Liver (tissue), 9 donors: ENCODE data around the gene DPPA3. TPM values are rescaled to one million over a fixed set of nuclear protein-coding genes. Genes with fewer than 3 reads are reported as not detected.

Experiments
- DNase-seq: peaks from one replicate; pipeline ENCODE4 v3.0.0-alpha.2; 2017; ENCODE audit warnings: low spot score
- H3K27ac ChIP-seq, 2 donors: one replicate each; pipeline ENCODE4 v1.7.0; 2013; ENCODE audit warnings: inconsistent platforms in 2 of 2, low read length in 2 of 2, control low read depth in 1 of 2, low read depth in 1 of 2, mild to moderate bottlenecking in 1 of 2
- H3K27me3 ChIP-seq, 4 donors: one replicate each; pipeline versions ENCODE4 v1.6.1 to v1.7.0; 2013; ENCODE audit warnings: low read length in 3 of 4, inconsistent platforms in 1 of 4, mild to moderate bottlenecking in 1 of 4, moderate library complexity in 1 of 4; ENCODE audit not compliant: control insufficient read depth in 4 of 4, insufficient read depth in 4 of 4
- H3K36me3 ChIP-seq, 4 donors: one replicate each; pipeline versions ENCODE4 v1.6.1 to v1.7.0; 2013; ENCODE audit warnings: low read length in 3 of 4, mild to moderate bottlenecking in 3 of 4, low read depth in 1 of 4, moderate library complexity in 1 of 4; ENCODE audit not compliant: control insufficient read depth in 4 of 4, insufficient read depth in 3 of 4
- H3K4me1 ChIP-seq, 4 donors: one replicate each; pipeline versions ENCODE4 v1.6.1 to v1.7.0; 2013; ENCODE audit warnings: low read length in 3 of 4, mild to moderate bottlenecking in 3 of 4, moderate library complexity in 1 of 4; ENCODE audit not compliant: control insufficient read depth in 4 of 4, insufficient read depth in 4 of 4
- H3K4me3 ChIP-seq, 3 donors: one replicate each; pipeline versions ENCODE4 v1.6.1 to v1.7.0; 2013; ENCODE audit warnings: low read length in 3 of 3, control low read depth in 1 of 3, low read depth in 1 of 3, mild to moderate bottlenecking in 1 of 3
- H3K9ac ChIP-seq, 2 donors: one replicate each; pipeline ENCODE4 v1.7.0; 2013; ENCODE audit warnings: low read length in 2 of 2, mild to moderate bottlenecking in 2 of 2, moderate library complexity in 2 of 2, control low read depth in 1 of 2, low read depth in 1 of 2
- H3K9me3 ChIP-seq, 4 donors: one replicate each; pipeline versions ENCODE4 v1.6.1 to v1.7.0; 2013; ENCODE audit warnings: low read length in 3 of 4; ENCODE audit not compliant: control insufficient read depth in 4 of 4
- EGR1 ChIP-seq, 2 donors: IDR thresholded peaks; 2 replicates each; pipeline ENCODE4 v1.6.1; 2016 to 2018; ENCODE audit warnings: antibody characterized with exemption in 2 of 2, low read depth in 2 of 2
- FOXA1 ChIP-seq: IDR thresholded peaks from 2 replicates; pipeline ENCODE4 v1.6.1; 2016; ENCODE audit warnings: antibody characterized with exemption
- FOXA2 ChIP-seq: IDR thresholded peaks from 2 replicates; pipeline ENCODE4 v1.6.1; 2016; ENCODE audit warnings: antibody characterized with exemption
- GABPA ChIP-seq, 2 donors: IDR thresholded peaks in 1 of 2; conservative IDR thresholded peaks in 1 of 2; 2 replicates each; pipeline ENCODE4 v1.6.1; 2016; ENCODE audit warnings: antibody characterized with exemption in 2 of 2, mild to moderate bottlenecking in 1 of 2, moderate library complexity in 1 of 2
- HNF4A ChIP-seq, 2 donors: conservative IDR thresholded peaks; 2 replicates each; pipeline ENCODE4 v1.6.1; 2016; ENCODE audit warnings: antibody characterized with exemption in 2 of 2, mild to moderate bottlenecking in 2 of 2
- HNF4G ChIP-seq: IDR thresholded peaks from 2 replicates; pipeline ENCODE4 v1.6.1; 2016; ENCODE audit warnings: antibody characterized with exemption
- JUND ChIP-seq, 2 donors: IDR thresholded peaks; 2 replicates each; pipeline ENCODE4 v1.6.1; 2016; ENCODE audit warnings: antibody characterized with exemption in 2 of 2
- MAX ChIP-seq: IDR thresholded peaks from 2 replicates; pipeline ENCODE4 v1.6.1; 2016; ENCODE audit warnings: antibody characterized with exemption
- NR2F2 ChIP-seq: IDR thresholded peaks from 2 replicates; pipeline ENCODE4 v1.6.1; 2016; ENCODE audit warnings: antibody characterized with exemption
- RAD21 ChIP-seq, 2 donors: IDR thresholded peaks; 2 replicates each; pipeline ENCODE4 v1.6.1; 2016; ENCODE audit warnings: antibody characterized with exemption in 2 of 2, mild to moderate bottlenecking in 2 of 2
- RXRA ChIP-seq, 2 donors: IDR thresholded peaks; 2 replicates each; pipeline ENCODE4 v1.6.1; 2017 to 2018; ENCODE audit warnings: antibody characterized with exemption in 2 of 2, mild to moderate bottlenecking in 1 of 2
- SP1 ChIP-seq: IDR thresholded peaks from 2 replicates; pipeline ENCODE4 v1.6.1; 2018; ENCODE audit warnings: antibody characterized with exemption, mild to moderate bottlenecking
- TAF1 ChIP-seq: conservative IDR thresholded peaks from 2 replicates; pipeline ENCODE4 v1.6.1; 2016; ENCODE audit warnings: antibody characterized with exemption, mild to moderate bottlenecking
- YY1 ChIP-seq: IDR thresholded peaks from 2 replicates; pipeline ENCODE4 v1.6.1; 2016; ENCODE audit warnings: antibody characterized with exemption, mild to moderate bottlenecking
- ZBTB33 ChIP-seq: IDR thresholded peaks from 2 replicates; pipeline ENCODE4 v1.6.1; 2016; ENCODE audit warnings: antibody characterized with exemption
- WGBS: extraction: QIAGEN DNeasy Blood & Tissue Kit; methylation state at CpG from one replicate; pipeline ENCODE4 v1.1.7; 2013; 5-methylcytosine and 5-hydroxymethylcytosine counted together
- polyA plus RNA-seq, 2 donors: library from polyadenylated mRNA; stranded (reverse) in 1 of 2; unstranded in 1 of 2; fragments of 200-250 nt in 1 of 2; fragments of >200 nt in 1 of 2; fragmentation: Nextera tagmentation in 1 of 2; extraction: Ambion mirVana in 1 of 2; gene quantifications; one replicate each; pipeline versions ENCODE4 v1.2.1 to v1.2.3, GENCODE V29; 2013 to 2015
- total RNA-seq, 2 donors: library from RNA; depleted of rRNA; stranded (reverse); fragments of >200 nt; gene quantifications; one replicate each; pipeline ENCODE4 v1.2.3, GENCODE V29; 2014
- TF ChIP-seq, protein P1 (sequence below): IDR thresholded peaks from 2 replicates; pipeline ENCODE4 v1.6.1; 2016; ENCODE audit warnings: antibody characterized with exemption, mild to moderate bottlenecking
- TF ChIP-seq, protein P2 (sequence below): fragments of 150-350 bp; IDR thresholded peaks from 2 replicates; pipeline ENCODE4 v1.5.1; 2017; ENCODE audit warnings: improper control_type of control experiment, low read depth, low read length; ENCODE audit not compliant: missing input control
- donor health status: healthy.
- donor health status: healthy.
- donor health status: healthy.
- donor health status: healthy.
- donor health status: healthy.

The DPPA3 gene
- total and polyA plus RNA-seq, 4 donors, result not detected

DNA sequence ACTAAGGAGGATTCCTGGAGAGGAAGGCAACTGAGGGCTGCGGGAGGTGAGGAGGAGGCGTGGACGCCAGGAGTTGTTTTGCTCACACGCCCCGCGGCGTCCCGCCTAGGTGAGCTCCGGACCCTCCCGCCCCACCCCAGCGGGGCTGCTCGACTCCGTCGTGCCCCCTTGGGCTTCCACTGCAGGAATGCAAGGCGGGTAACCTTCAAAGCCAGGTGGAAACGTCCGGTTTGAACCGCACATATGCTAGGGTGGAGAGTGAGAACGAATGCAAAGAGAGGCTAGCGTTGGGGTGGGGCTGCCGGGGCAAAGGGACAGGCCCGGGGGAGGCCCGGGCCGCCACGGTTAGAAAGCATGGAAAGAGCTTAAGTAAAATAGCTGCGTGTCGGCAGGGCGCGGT lies 5.4 kb upstream of the DPPA3 start:
- Histone ChIP-seq H3K9me3 (no peaks in the 10 kb centered on the region), H3K27me3 (no peaks in the 10 kb centered on the region), H3K27ac (no peak overlapping the region), H3K4me1 (no peaks in the 10 kb centered on the region), H3K36me3 (no peaks in the 10 kb centered on the region), H3K4me3 (no peak overlapping the region), H3K9ac (no peak overlapping the region)
- WGBS, result 83% methylated on average over 29 of the region's 29 CpGs
- DNase-seq, result no peak
- TF ChIP-seq YY1 (no peak), RAD21 (IDR thresholded peaks at IDR 0.05) (no peak), HNF4G (no peak), MAX (no peak), FOXA2 (no peak), GABPA (IDR thresholded peaks at IDR 0.05 in 1 of 2, conservative IDR thresholded peaks at IDR 0.05 in 1 of 2) (no peak), SP1 (no peak), ZBTB33 (no peak), EGR1 (IDR thresholded peaks at IDR 0.05; ENCODE audit: low read depth in 2 of 2) (no peak), FOXA1 (no peak), RXRA (IDR thresholded peaks at IDR 0.05) (no peak), TAF1 (no peak), NR2F2 (no peak), HNF4A (conservative IDR thresholded peaks at IDR 0.05) (no peak)
- TF ChIP-seq, protein P1, sequence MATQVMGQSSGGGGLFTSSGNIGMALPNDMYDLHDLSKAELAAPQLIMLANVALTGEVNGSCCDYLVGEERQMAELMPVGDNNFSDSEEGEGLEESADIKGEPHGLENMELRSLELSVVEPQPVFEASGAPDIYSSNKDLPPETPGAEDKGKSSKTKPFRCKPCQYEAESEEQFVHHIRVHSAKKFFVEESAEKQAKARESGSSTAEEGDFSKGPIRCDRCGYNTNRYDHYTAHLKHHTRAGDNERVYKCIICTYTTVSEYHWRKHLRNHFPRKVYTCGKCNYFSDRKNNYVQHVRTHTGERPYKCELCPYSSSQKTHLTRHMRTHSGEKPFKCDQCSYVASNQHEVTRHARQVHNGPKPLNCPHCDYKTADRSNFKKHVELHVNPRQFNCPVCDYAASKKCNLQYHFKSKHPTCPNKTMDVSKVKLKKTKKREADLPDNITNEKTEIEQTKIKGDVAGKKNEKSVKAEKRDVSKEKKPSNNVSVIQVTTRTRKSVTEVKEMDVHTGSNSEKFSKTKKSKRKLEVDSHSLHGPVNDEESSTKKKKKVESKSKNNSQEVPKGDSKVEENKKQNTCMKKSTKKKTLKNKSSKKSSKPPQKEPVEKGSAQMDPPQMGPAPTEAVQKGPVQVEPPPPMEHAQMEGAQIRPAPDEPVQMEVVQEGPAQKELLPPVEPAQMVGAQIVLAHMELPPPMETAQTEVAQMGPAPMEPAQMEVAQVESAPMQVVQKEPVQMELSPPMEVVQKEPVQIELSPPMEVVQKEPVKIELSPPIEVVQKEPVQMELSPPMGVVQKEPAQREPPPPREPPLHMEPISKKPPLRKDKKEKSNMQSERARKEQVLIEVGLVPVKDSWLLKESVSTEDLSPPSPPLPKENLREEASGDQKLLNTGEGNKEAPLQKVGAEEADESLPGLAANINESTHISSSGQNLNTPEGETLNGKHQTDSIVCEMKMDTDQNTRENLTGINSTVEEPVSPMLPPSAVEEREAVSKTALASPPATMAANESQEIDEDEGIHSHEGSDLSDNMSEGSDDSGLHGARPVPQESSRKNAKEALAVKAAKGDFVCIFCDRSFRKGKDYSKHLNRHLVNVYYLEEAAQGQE, result no peak
- TF ChIP-seq, protein P2, sequence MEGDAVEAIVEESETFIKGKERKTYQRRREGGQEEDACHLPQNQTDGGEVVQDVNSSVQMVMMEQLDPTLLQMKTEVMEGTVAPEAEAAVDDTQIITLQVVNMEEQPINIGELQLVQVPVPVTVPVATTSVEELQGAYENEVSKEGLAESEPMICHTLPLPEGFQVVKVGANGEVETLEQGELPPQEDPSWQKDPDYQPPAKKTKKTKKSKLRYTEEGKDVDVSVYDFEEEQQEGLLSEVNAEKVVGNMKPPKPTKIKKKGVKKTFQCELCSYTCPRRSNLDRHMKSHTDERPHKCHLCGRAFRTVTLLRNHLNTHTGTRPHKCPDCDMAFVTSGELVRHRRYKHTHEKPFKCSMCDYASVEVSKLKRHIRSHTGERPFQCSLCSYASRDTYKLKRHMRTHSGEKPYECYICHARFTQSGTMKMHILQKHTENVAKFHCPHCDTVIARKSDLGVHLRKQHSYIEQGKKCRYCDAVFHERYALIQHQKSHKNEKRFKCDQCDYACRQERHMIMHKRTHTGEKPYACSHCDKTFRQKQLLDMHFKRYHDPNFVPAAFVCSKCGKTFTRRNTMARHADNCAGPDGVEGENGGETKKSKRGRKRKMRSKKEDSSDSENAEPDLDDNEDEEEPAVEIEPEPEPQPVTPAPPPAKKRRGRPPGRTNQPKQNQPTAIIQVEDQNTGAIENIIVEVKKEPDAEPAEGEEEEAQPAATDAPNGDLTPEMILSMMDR, result no peak

DNA sequence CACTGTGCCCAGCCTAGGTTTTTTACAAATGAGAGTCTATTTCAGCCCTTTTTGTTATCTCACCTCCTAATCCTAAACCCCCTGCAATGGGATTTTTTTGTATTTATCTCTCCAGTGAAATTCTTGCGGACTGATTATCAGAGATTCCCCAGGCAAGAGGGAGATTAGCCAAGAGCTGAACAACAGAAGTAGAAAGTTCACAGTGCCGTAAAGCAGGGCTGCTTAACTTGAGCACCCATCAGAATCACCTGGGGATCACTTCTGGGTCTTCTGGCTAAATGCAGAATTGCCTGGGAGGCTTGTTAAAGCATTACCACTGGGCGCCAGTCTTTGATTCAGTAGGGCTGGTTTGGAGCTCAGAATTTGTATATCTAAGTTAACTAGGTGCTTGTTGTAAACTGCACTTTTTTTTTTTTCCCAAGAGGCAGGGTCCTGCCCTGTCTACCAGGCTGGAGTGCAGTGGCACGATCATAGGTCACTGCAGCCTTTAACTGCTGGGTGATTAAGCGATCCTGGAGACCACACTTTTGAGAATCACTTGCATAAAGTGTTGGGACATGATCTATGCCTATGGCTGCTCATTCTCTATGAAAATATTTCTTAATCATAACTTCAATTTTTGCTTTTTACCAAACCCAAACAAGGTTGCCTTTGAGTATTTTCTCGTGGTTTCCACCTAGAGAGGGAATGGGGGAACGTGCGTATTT lies 1.1 kb upstream of the DPPA3 start:
- Histone ChIP-seq H3K27ac (no peak overlapping the region), H3K9ac (no peak overlapping the region), H3K4me1 (no peaks in the 10 kb centered on the region), H3K9me3 (no peaks in the 10 kb centered on the region), H3K4me3 (no peak overlapping the region), H3K27me3 (no peaks in the 10 kb centered on the region), H3K36me3 (no peaks in the 10 kb centered on the region)
- WGBS, result 56% methylated on average over 8 of the region's 8 CpGs
- DNase-seq, result no peak
- TF ChIP-seq NR2F2, result no peak
- no peak for TF ChIP-seq YY1
- no peak for TF ChIP-seq EGR1 (IDR thresholded peaks at IDR 0.05; ENCODE audit: low read depth in 2 of 2)
- TF ChIP-seq GABPA (IDR thresholded peaks at IDR 0.05 in 1 of 2, conservative IDR thresholded peaks at IDR 0.05 in 1 of 2), result no peak
- no peak for TF ChIP-seq TAF1
- TF ChIP-seq, protein P1, result no peak
- TF ChIP-seq RXRA (IDR thresholded peaks at IDR 0.05), result no peak
- no peak for TF ChIP-seq ZBTB33
- no peak for TF ChIP-seq MAX
- TF ChIP-seq JUND (IDR thresholded peaks at IDR 0.05), result no peak
- TF ChIP-seq RAD21 (IDR thresholded peaks at IDR 0.05), result no peak
- TF ChIP-seq HNF4A (conservative IDR thresholded peaks at IDR 0.05), result no peak
